ENCODE data around the gene VIPR1.

VIPR1 gene

GRCh38 chr3:42486814-42487565 lies 15.5 kb upstream of the VIPR1 start:
- no peak overlapping the region for H3K4me3 ChIP-seq (ENCODE audit: low read length)
- H3K27ac ChIP-seq (ENCODE audit: low read depth, low read length), result no peak overlapping the region
- H3K4me1 ChIP-seq (ENCODE audit: control insufficient read depth, insufficient read depth, low read length), result no peaks in the 10 kb centered on the region
- H3K9ac ChIP-seq (ENCODE audit: low read length), result no peak overlapping the region
- H3K27me3 ChIP-seq (ENCODE audit: control insufficient read depth, insufficient read depth, low read length), result no peaks in the 10 kb centered on the region
- no peaks in the 10 kb centered on the region for H3K36me3 ChIP-seq (ENCODE audit: control insufficient read depth, insufficient read depth, low read length)

- Histone ChIP-seq H3K4me1 (ENCODE audit: control insufficient read depth, insufficient read depth, low read length) (no peaks in the 10 kb centered on the region), H3K9ac (ENCODE audit: low read length) (no peak overlapping the region), H3K4me3 (ENCODE audit: low read length) (no peak overlapping the region), H3K27me3 (ENCODE audit: control insufficient read depth, insufficient read depth, low read length) (peaks cover 2% of the 10 kb centered on the region), H3K36me3 (ENCODE audit: control insufficient read depth, insufficient read depth, low read length) (no peaks in the 10 kb centered on the region), H3K27ac (ENCODE audit: low read depth, low read length) (no peak overlapping the region)
Observed at GRCh38 chr3:42488687-42489086, 13.8 kb upstream of the VIPR1 start.

GRCh38 chr3:42489116-42489936 lies 13.1 kb upstream of the VIPR1 start:
- no peaks in the 10 kb centered on the region for H3K36me3 ChIP-seq (ENCODE audit: control insufficient read depth, insufficient read depth, low read length)
- H3K27ac ChIP-seq (ENCODE audit: low read depth, low read length), result no peak overlapping the region
- H3K4me1 ChIP-seq (ENCODE audit: control insufficient read depth, insufficient read depth, low read length), result no peaks in the 10 kb centered on the region
- no peak overlapping the region for H3K4me3 ChIP-seq (ENCODE audit: low read length)
- H3K9ac ChIP-seq (ENCODE audit: low read length), result no peak overlapping the region
- peaks cover 2% of the 10 kb centered on the region for H3K27me3 ChIP-seq (ENCODE audit: control insufficient read depth, insufficient read depth, low read length)

GRCh38 chr3:42489937-42490227 lies 12.6 kb upstream of the VIPR1 start:
- Histone ChIP-seq H3K36me3 (ENCODE audit: control insufficient read depth, insufficient read depth, low read length) (no peaks in the 10 kb centered on the region), H3K9ac (ENCODE audit: low read length) (no peak overlapping the region), H3K4me1 (ENCODE audit: control insufficient read depth, insufficient read depth, low read length) (no peaks in the 10 kb centered on the region), H3K27ac (ENCODE audit: low read depth, low read length) (no peak overlapping the region), H3K27me3 (ENCODE audit: control insufficient read depth, insufficient read depth, low read length) (peaks cover 2% of the 10 kb centered on the region), H3K4me3 (ENCODE audit: low read length) (no peak overlapping the region)

GRCh38 chr3:42490243-42490642 lies 12.2 kb upstream of the VIPR1 start:
- H3K36me3 ChIP-seq (ENCODE audit: control insufficient read depth, insufficient read depth, low read length), result no peaks in the 10 kb centered on the region
- H3K4me1 ChIP-seq (ENCODE audit: control insufficient read depth, insufficient read depth, low read length), result no peaks in the 10 kb centered on the region
- no peak overlapping the region for H3K4me3 ChIP-seq (ENCODE audit: low read length)
- no peak overlapping the region for H3K9ac ChIP-seq (ENCODE audit: low read length)
- peaks cover 2% of the 10 kb centered on the region for H3K27me3 ChIP-seq (ENCODE audit: control insufficient read depth, insufficient read depth, low read length)
- no peak overlapping the region for H3K27ac ChIP-seq (ENCODE audit: low read depth, low read length)

GRCh38 chr3:42491881-42492507 lies 10.4 kb upstream of the VIPR1 start:
- Histone ChIP-seq H3K4me3 (ENCODE audit: low read length) (no peak overlapping the region), H3K4me1 (ENCODE audit: control insufficient read depth, insufficient read depth, low read length) (no peaks in the 10 kb centered on the region), H3K36me3 (ENCODE audit: control insufficient read depth, insufficient read depth, low read length) (no peaks in the 10 kb centered on the region), H3K27me3 (ENCODE audit: control insufficient read depth, insufficient read depth, low read length) (peaks cover 2% of the 10 kb centered on the region), H3K27ac (ENCODE audit: low read depth, low read length) (no peak overlapping the region), H3K9ac (ENCODE audit: low read length) (no peak overlapping the region)

GRCh38 chr3:42492508-42493080 lies 9.8 kb upstream of the VIPR1 start:
- H3K36me3 ChIP-seq (ENCODE audit: control insufficient read depth, insufficient read depth, low read length), result no peaks in the 10 kb centered on the region
- no peak overlapping the region for H3K27ac ChIP-seq (ENCODE audit: low read depth, low read length)
- H3K4me3 ChIP-seq (ENCODE audit: low read length), result no peak overlapping the region
- H3K27me3 ChIP-seq (ENCODE audit: control insufficient read depth, insufficient read depth, low read length), result peaks cover 2% of the 10 kb centered on the region
- no peaks in the 10 kb centered on the region for H3K4me1 ChIP-seq (ENCODE audit: control insufficient read depth, insufficient read depth, low read length)
- no peak overlapping the region for H3K9ac ChIP-seq (ENCODE audit: low read length)

GRCh38 chr3:42493126-42493797 lies 9.2 kb upstream of the VIPR1 start:
- H3K36me3 ChIP-seq (ENCODE audit: control insufficient read depth, insufficient read depth, low read length), result no peaks in the 10 kb centered on the region
- H3K9ac ChIP-seq (ENCODE audit: low read length), result no peak overlapping the region
- no peak overlapping the region for H3K4me3 ChIP-seq (ENCODE audit: low read length)
- no peaks in the 10 kb centered on the region for H3K4me1 ChIP-seq (ENCODE audit: control insufficient read depth, insufficient read depth, low read length)
- H3K27ac ChIP-seq (ENCODE audit: low read depth, low read length), result no peak overlapping the region
- peaks cover 4% of the 10 kb centered on the region for H3K27me3 ChIP-seq (ENCODE audit: control insufficient read depth, insufficient read depth, low read length)

- Histone ChIP-seq H3K27ac (ENCODE audit: low read depth, low read length) (no peak overlapping the region), H3K4me1 (ENCODE audit: control insufficient read depth, insufficient read depth, low read length) (no peaks in the 10 kb centered on the region)
Observed at GRCh38 chr3:42493798-42494151, 8.7 kb upstream of the VIPR1 start.

GRCh38 chr3:42495393-42495792 lies 7.0 kb upstream of the VIPR1 start:
- Histone ChIP-seq H3K27ac (ENCODE audit: low read depth, low read length) (no peak overlapping the region), H3K27me3 (ENCODE audit: control insufficient read depth, insufficient read depth, low read length) (peaks cover 10% of the 10 kb centered on the region), H3K4me1 (ENCODE audit: control insufficient read depth, insufficient read depth, low read length) (no peaks in the 10 kb centered on the region), H3K36me3 (ENCODE audit: control insufficient read depth, insufficient read depth, low read length) (no peaks in the 10 kb centered on the region), H3K9ac (ENCODE audit: low read length) (no peak overlapping the region), H3K4me3 (ENCODE audit: low read length) (no peak overlapping the region)

More at GRCh38 chr3:42493798-42494151, 8.7 kb upstream of the VIPR1 start:
- no peak overlapping the region for H3K4me3 ChIP-seq (ENCODE audit: low read length)
- H3K36me3 ChIP-seq (ENCODE audit: control insufficient read depth, insufficient read depth, low read length), result no peaks in the 10 kb centered on the region
- no peak overlapping the region for H3K9ac ChIP-seq (ENCODE audit: low read length)
- peaks cover 4% of the 10 kb centered on the region for H3K27me3 ChIP-seq (ENCODE audit: control insufficient read depth, insufficient read depth, low read length)

- Histone ChIP-seq H3K4me3 (ENCODE audit: low read length) (no peak overlapping the region), H3K4me1 (ENCODE audit: control insufficient read depth, insufficient read depth, low read length) (no peaks in the 10 kb centered on the region), H3K9ac (ENCODE audit: low read length) (no peak overlapping the region), H3K36me3 (ENCODE audit: control insufficient read depth, insufficient read depth, low read length) (no peaks in the 10 kb centered on the region), H3K27me3 (ENCODE audit: control insufficient read depth, insufficient read depth, low read length) (peaks cover 21% of the 10 kb centered on the region), H3K27ac (ENCODE audit: low read depth, low read length) (no peak overlapping the region)
Observed at GRCh38 chr3:42497009-42497731, 5.3 kb upstream of the VIPR1 start.
